ENCODE results near the gene NPR3.

- TF ChIP-seq YY1 (IDR thresholded peaks at IDR 0.05; ENCODE audit: insufficient read depth, insufficient read length) (no peak), ZNF274 (IDR thresholded peaks at IDR 0.05; ENCODE audit: low read depth, low read length) (no peak), SUZ12 (IDR thresholded peaks at IDR 0.05; ENCODE audit: extremely low read depth, insufficient read depth, insufficient read length) (no peak)
These were observed 23.8 kb downstream of the NPR3 start for GRCh38 chr5:32734827-32735378.
